ENCODE data around the gene CALCOCO1. TPM values are rescaled to one million over a fixed set of nuclear protein-coding genes. Genes with fewer than 3 reads are reported as not detected.

The CALCOCO1 gene
- total and polyA plus RNA-seq, 9 donors, result 52.2 to 202 (median 142) TPM

DNA sequence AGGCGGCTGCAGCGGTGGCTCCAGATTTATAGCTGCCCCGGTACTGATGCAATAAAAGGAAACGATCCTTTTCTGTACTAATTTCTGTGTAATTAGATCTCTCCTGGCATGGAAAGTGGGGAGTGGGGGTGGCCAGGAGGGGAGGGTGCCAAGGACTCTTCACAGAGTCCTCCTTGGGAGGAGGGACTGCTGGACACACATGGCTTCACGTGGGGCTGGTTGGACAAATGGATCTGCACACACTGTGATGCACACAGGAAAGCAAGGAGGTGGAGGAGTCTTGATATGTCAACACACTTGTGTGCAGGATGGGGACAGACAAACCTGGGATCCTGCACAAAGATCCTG lies 27.6 kb downstream of the CALCOCO1 start:
- Histone ChIP-seq H3K27me3 (no peaks in the 10 kb centered on the region), H3K4me1 (ENCODE audit: insufficient read depth) (no peaks in the 10 kb centered on the region), H3K27ac (no peak overlapping the region), H3K4me3 (no peak overlapping the region), H3K9me3 (no peaks in the 10 kb centered on the region), H3K36me3 (no peaks in the 10 kb centered on the region)
- DNase-seq, result no peak
- TF ChIP-seq EP300 (IDR thresholded peaks at IDR 0.05) (no peak), POLR2A (IDR thresholded peaks at IDR 0.05) (no peak)
- TF ChIP-seq, protein P1, sequence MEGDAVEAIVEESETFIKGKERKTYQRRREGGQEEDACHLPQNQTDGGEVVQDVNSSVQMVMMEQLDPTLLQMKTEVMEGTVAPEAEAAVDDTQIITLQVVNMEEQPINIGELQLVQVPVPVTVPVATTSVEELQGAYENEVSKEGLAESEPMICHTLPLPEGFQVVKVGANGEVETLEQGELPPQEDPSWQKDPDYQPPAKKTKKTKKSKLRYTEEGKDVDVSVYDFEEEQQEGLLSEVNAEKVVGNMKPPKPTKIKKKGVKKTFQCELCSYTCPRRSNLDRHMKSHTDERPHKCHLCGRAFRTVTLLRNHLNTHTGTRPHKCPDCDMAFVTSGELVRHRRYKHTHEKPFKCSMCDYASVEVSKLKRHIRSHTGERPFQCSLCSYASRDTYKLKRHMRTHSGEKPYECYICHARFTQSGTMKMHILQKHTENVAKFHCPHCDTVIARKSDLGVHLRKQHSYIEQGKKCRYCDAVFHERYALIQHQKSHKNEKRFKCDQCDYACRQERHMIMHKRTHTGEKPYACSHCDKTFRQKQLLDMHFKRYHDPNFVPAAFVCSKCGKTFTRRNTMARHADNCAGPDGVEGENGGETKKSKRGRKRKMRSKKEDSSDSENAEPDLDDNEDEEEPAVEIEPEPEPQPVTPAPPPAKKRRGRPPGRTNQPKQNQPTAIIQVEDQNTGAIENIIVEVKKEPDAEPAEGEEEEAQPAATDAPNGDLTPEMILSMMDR (IDR thresholded peaks at IDR 0.05), result no peak
- 20 to 23% (median 23%) methylated on average over 5 of the region's 5 CpGs for WGBS, 3 donors
- intact Hi-C loops (cut with DNase I), result loop anchor here in 2 of 4 donors (5.0 to 10.0 kb wide), 2 partner anchors 43 to 515 kb away; no protein-coding TSS in a partner anchor

GRCh38 chr12:53698948-53699677 lies 28.1 kb downstream of the CALCOCO1 start:
- intact Hi-C loops (cut with DNase I), result no loop called here
- no peak overlapping the region for H3K4me3 ChIP-seq
- DNase-seq, result no peak
- TF ChIP-seq POLR2A (IDR thresholded peaks at IDR 0.05), result no peak
- no peak for TF ChIP-seq EP300 (IDR thresholded peaks at IDR 0.05)
- TF ChIP-seq, protein P1 (IDR thresholded peaks at IDR 0.05), result no peak
- H3K27ac ChIP-seq, result no peak overlapping the region
- H3K9me3 ChIP-seq, result no peaks in the 10 kb centered on the region
- H3K27me3 ChIP-seq, result no peaks in the 10 kb centered on the region
- WGBS, 3 donors, result 47 to 59% (median 57%) methylated on average over 3 of the region's 3 CpGs
- no peaks in the 10 kb centered on the region for H3K4me1 ChIP-seq (ENCODE audit: insufficient read depth)
- no peaks in the 10 kb centered on the region for H3K36me3 ChIP-seq

- Histone ChIP-seq H3K36me3 (no peaks in the 10 kb centered on the region), H3K27me3 (no peaks in the 10 kb centered on the region), H3K4me1 (ENCODE audit: insufficient read depth) (no peaks in the 10 kb centered on the region), H3K27ac (no peak overlapping the region), H3K9me3 (no peaks in the 10 kb centered on the region), H3K4me3 (no peak overlapping the region)
- WGBS, 3 donors, result 39 to 41% (median 39%) methylated on average over 24 of the region's 24 CpGs
- TF ChIP-seq, protein P1 (IDR thresholded peaks at IDR 0.05), result no peak
- no peak for TF ChIP-seq POLR2A (IDR thresholded peaks at IDR 0.05)
- TF ChIP-seq EP300 (IDR thresholded peaks at IDR 0.05), result no peak
- intact Hi-C loops (cut with DNase I), result no loop called here
- no peak for DNase-seq
Measured at GRCh38 chr12:53696655-53697331, 30.5 kb downstream of the CALCOCO1 start.

- H3K9me3 ChIP-seq, result no peaks in the 10 kb centered on the region
- H3K27ac ChIP-seq, result no peak overlapping the region
- H3K27me3 ChIP-seq, result no peaks in the 10 kb centered on the region
- no peaks in the 10 kb centered on the region for H3K36me3 ChIP-seq
- H3K4me3 ChIP-seq, result no peak overlapping the region
- H3K4me1 ChIP-seq (ENCODE audit: insufficient read depth), result no peaks in the 10 kb centered on the region
- DNase-seq, result peak in 1 of 5 donors; percentile 36
- intact Hi-C loops (cut with DNase I), result no loop called here
- WGBS, 3 donors, result 7 to 12% (median 9%) methylated on average over 11 of the region's 11 CpGs
- TF ChIP-seq EP300 (IDR thresholded peaks at IDR 0.05), result no peak
- TF ChIP-seq, protein P1 (IDR thresholded peaks at IDR 0.05), result no peak
- TF ChIP-seq POLR2A (IDR thresholded peaks at IDR 0.05), result no peak
Measured at GRCh38 chr12:53696285-53696654, 31.0 kb downstream of the CALCOCO1 start.
